M059J (cell line): ENCODE data around the gene ECPAS. TPM values are rescaled to one million over a fixed set of nuclear protein-coding genes. Genes with fewer than 3 reads are reported as not detected.
A peak's percentile ranks its signal among the peaks of the same experiment; 100 is the strongest.

Experiments used
- DNase-seq: peaks from one replicate; pipeline ENCODE4 v3.0.0-alpha.2; 2012; ENCODE audit warnings: low read depth
- total RNA-seq: library from RNA; depleted of rRNA; stranded (reverse); fragments of >200 nt; shearing (Covaris generic); gene quantifications from 2 replicates; pipeline ENCODE4 v1.2.3, GENCODE V29; 2014; rRNA removed

ECPAS gene
- total RNA-seq, 1 experiment from 2014 or later = 63.3 TPM

- DNase-seq = no peak
Observed at GRCh38 chr9:111348821-111349271, 135.3 kb downstream of the ECPAS start.

GRCh38 chr9:111334318-111334863, 149.8 kb downstream of the ECPAS start:
- DNase-seq = peak; percentile 15

GRCh38 chr9:111330124-111330523, 154.1 kb downstream of the ECPAS start, which contains the start of gene OR2K2:
Gene OR2K2 (minus strand): TSS chr9:111330224. CDS start chr9:111328433, 1,791 bp downstream.
- no peak for DNase-seq

- DNase-seq = no peak
Observed at GRCh38 chr9:111320631-111321030, 163.6 kb downstream of the ECPAS start.

GRCh38 chr9:111316796-111317195, 167.4 kb downstream of the ECPAS start:
- DNase-seq = no peak

Other genes with a start within 250 kb of the ECPAS start
- gene OR2K2, start 154.2 kb downstream of the ECPAS start, total RNA-seq = not detected in 2 replicates
- 0.59 and 2.4 TPM in 2 replicates for gene ZNF483, start 40.8 kb upstream of the ECPAS start, total RNA-seq
- gene PTGR1, start 115.3 kb upstream of the ECPAS start, total RNA-seq = 102 and 111 TPM in 2 replicates
- gene DNAJC25, start 147.0 kb upstream of the ECPAS start, total RNA-seq = 11.4 and 14.2 TPM in 2 replicates
- gene GNG10, start 177.2 kb upstream of the ECPAS start, total RNA-seq = 139 and 156 TPM in 2 replicates